GM12878 (cell line): ENCODE data around the gene CFAP97D2. TPM values are rescaled to one million over a fixed set of nuclear protein-coding genes. Genes with fewer than 3 reads are reported as not detected.
A peak's percentile ranks its signal among the peaks of the same experiment; 100 is the strongest.

ENCODE experiments used
- ATAC-seq: fragments of 200-7000 bp; cut with Tn5 transposase; 3 replicates; pipeline ENCODE4 v1.9.1; 2020; ENCODE audit warnings: mild to moderate bottlenecking, moderate library complexity
- BruUV-seq: library from RNA; stranded (reverse); fragments of 400-500 nt; replicated peaks from 2 replicates; lab custom pipeline; 2021; lab: Mats Ljungman, UMichigan
- CTCF ChIA-PET: fragments of 300-600 bp; sonication (Branson Sonifier 250); formaldehyde crosslinking; extraction: SDS; loops from one replicate; lab custom pipeline; 2021; ENCODE audit warnings: inconsistent platforms; lab: Yijun Ruan, JAX
- POLR2A ChIA-PET: fragments of 350-600 bp; formaldehyde crosslinking; extraction: SDS; loops from one replicate; lab custom pipeline; 2021; ENCODE audit warnings: inconsistent platforms; lab: Charles Lee
- RAD21 ChIA-PET: fragments of 300-600 bp; sonication (Branson Sonifier 250); formaldehyde crosslinking; loops from one replicate; lab custom pipeline; 2023; ENCODE audit warnings: antibody characterized with exemption; ENCODE audit not compliant: unreplicated experiment; lab: Charles Lee
- SMC1A ChIA-PET: fragments of 300-600 bp; sonication (Branson Sonifier 250); formaldehyde crosslinking; loops from one replicate; lab custom pipeline; 2023; ENCODE audit not compliant: unreplicated experiment, uncharacterized antibody; lab: Charles Lee
- DNase-seq: peaks from one replicate; pipeline ENCODE4 v3.0.0-alpha.2; 2011; ENCODE audit warnings: low read depth, low spot score
- FAIRE-seq: peaks from 3 replicates; lab custom pipeline; 2011; peaks lifted over from hg19 to GRCh38; lab: Jason Lieb, UNC
- H2AFZ ChIP-seq: 2 replicates; pipeline ENCODE4 v1.6.0; 2011; ENCODE audit warnings: low read depth, low read length, control low read depth; ENCODE audit not compliant: control insufficient read depth
- H3K27ac ChIP-seq: 2 replicates; pipeline ENCODE4 v1.5.1; 2011; ENCODE audit warnings: control low read depth; ENCODE audit not compliant: control insufficient read depth, insufficient read depth
- H3K27me3 ChIP-seq, 2 experiments: replicated peaks in 1 of 2; 2 replicates each; pipeline versions ENCODE4 v1.6.0 to v1.6.1; 2011; ENCODE audit warnings: low read length in 1 of 2; ENCODE audit not compliant: control insufficient read depth in 2 of 2, insufficient read depth in 2 of 2
- H3K36me3 ChIP-seq, 2 experiments: 2 replicates each; pipeline ENCODE4 v1.5.1; 2011; ENCODE audit warnings: low read length in 1 of 2; ENCODE audit not compliant: control insufficient read depth in 2 of 2, insufficient read depth in 2 of 2
- H3K4me1 ChIP-seq: 2 replicates; pipeline ENCODE4 v1.6.1; 2011; ENCODE audit warnings: mild to moderate bottlenecking, low read length, moderate library complexity, mixed read lengths; ENCODE audit not compliant: control insufficient read depth, insufficient read depth
- H3K4me2 ChIP-seq: 2 replicates; pipeline ENCODE4 v1.6.0; 2011; ENCODE audit warnings: control low read depth; ENCODE audit not compliant: control insufficient read depth, insufficient read depth
- H3K4me3 ChIP-seq: fragments of 200-600 bp; sonication (generic); 2 replicates; pipeline ENCODE4 v1.5.1; 2016
- H3K79me2 ChIP-seq: 2 replicates; pipeline ENCODE4 v1.6.0; 2011; ENCODE audit warnings: low read length; ENCODE audit not compliant: control insufficient read depth, insufficient read depth
- H3K9ac ChIP-seq: 2 replicates; pipeline ENCODE4 v1.8.0; 2011; ENCODE audit warnings: low read length, control low read depth, mixed read lengths; ENCODE audit not compliant: control insufficient read depth, insufficient read depth
- H3K9me3 ChIP-seq: replicated peaks from 3 replicates; pipeline ENCODE4 v1.5.1; 2011; ENCODE audit warnings: mild to moderate bottlenecking, low read length; ENCODE audit not compliant: control insufficient read depth, insufficient read depth
- H4K20me1 ChIP-seq: 2 replicates; pipeline ENCODE4 v1.6.0; 2011; ENCODE audit not compliant: control insufficient read depth, insufficient read depth
- ASH2L ChIP-seq: fragments of 300-600, 200-600 bp; sonication (generic); IDR thresholded peaks from 2 replicates; pipeline ENCODE4 v1.6.1; 2017; ENCODE audit warnings: low read depth, mild to moderate bottlenecking, borderline replicate concordance
- BCL11A ChIP-seq: IDR thresholded peaks from 2 replicates; pipeline ENCODE4 v1.6.1; 2011; ENCODE audit warnings: low read depth, low read length
- CREB1 ChIP-seq: IDR thresholded peaks from 2 replicates; pipeline ENCODE4 v1.6.1; 2012; ENCODE audit warnings: low read depth, mild to moderate bottlenecking, inconsistent platforms
- HDGF ChIP-seq: fragments of 450-650 bp; IDR thresholded peaks from 2 replicates; pipeline ENCODE4 v1.6.1; 2016; ENCODE audit warnings: antibody characterized with exemption
- IKZF2 ChIP-seq, 2 experiments: fragments of 450-650 bp; IDR thresholded peaks; 2 replicates each; pipeline ENCODE4 v1.6.1; 2017; ENCODE audit warnings: mild to moderate bottlenecking in 2 of 2, moderate library complexity in 2 of 2
- JUND ChIP-seq: IDR thresholded peaks from 2 replicates; pipeline ENCODE4 v1.6.1; 2012; ENCODE audit warnings: low read depth, mild to moderate bottlenecking, low read length, improper control_type of control experiment, moderate library complexity
- POLR2A ChIP-seq: IDR thresholded peaks from 2 replicates; pipeline ENCODE4 v1.6.1; 2011; ENCODE audit warnings: low read depth, mild to moderate bottlenecking, low read length
- POU2F2 ChIP-seq: IDR thresholded peaks from 3 replicates; pipeline ENCODE4 v1.6.1; 2011; ENCODE audit warnings: low read depth, mild to moderate bottlenecking, low read length, borderline replicate concordance
- SMAD1 ChIP-seq: fragments of 450-650 bp; IDR thresholded peaks from 2 replicates; pipeline ENCODE4 v1.6.1; 2018; ENCODE audit warnings: mild to moderate bottlenecking, low read depth; ENCODE audit not compliant: partially characterized antibody
- SUZ12 ChIP-seq: fragments of 200-600 bp; sonication (generic); IDR thresholded peaks from one replicate; pipeline ENCODE4 v1.6.1; 2018; ENCODE audit warnings: antibody characterized with exemption, mild to moderate bottlenecking; ENCODE audit not compliant: unreplicated experiment
- YY1 ChIP-seq: IDR thresholded peaks from 2 replicates; pipeline ENCODE4 v1.6.1; 2011; ENCODE audit warnings: low read depth, mild to moderate bottlenecking, low read length
- ZNF207 ChIP-seq: fragments of 450-650 bp; IDR thresholded peaks from 2 replicates; pipeline ENCODE4 v1.6.1; 2014; ENCODE audit warnings: antibody characterized with exemption, mild to moderate bottlenecking, borderline replicate concordance
- ZNF274 ChIP-seq: IDR thresholded peaks from one replicate; pipeline ENCODE4 v1.8.0; 2011; ENCODE audit not compliant: insufficient read length, insufficient read depth
- WGBS: methylation state at CpG from one replicate; pipeline ENCODE4 v1.1.6; 2016; ENCODE audit warnings: low lambda C conversion rate; ENCODE audit not compliant: insufficient replicate concordance, insufficient coverage; ENCODE audit errors: missing lambda C conversion rate; 5-methylcytosine and 5-hydroxymethylcytosine counted together
- in situ Hi-C: fragments of 300-500 bp; cut with MboI; formaldehyde crosslinking; loops from 9 replicates; pipeline ENCODE4 v1.14.3; 2018; ENCODE audit warnings: mixed read lengths
- intact Hi-C: fragments of 100-400 bp; cut with micrococcal nuclease; formaldehyde crosslinking; loops from one replicate; pipeline ENCODE4 v1.14.2; 2022; ENCODE audit not compliant: unreplicated experiment
- polyA plus RNA-seq, 11 experiments: library from polyadenylated mRNA; depleted of rRNA in 4 of 11; unstranded in 6 of 11; stranded (reverse) in 5 of 11; fragments of >200 nt; fragmentation: Nextera tagmentation in 4 of 11; fragmentation: Illumina TruSeq in 1 of 11; extraction: Ambion mirVana in 4 of 11; extraction: Trizol in 1 of 11; gene quantifications; 1 replicate in 1 of 11; 2 replicates in 10 of 11; pipeline versions ENCODE4 v1.2.1 to v1.2.3, GENCODE V29; 2011 to 2016; ENCODE audit warnings: inconsistent platforms in 2 of 11, missing spikeins in 2 of 11, low read depth in 1 of 11
- total RNA-seq, 4 experiments: library from RNA; depleted of rRNA in 3 of 4; stranded (reverse); fragments of >200 nt in 3 of 4; fragmentation: Illumina TruSeq in 1 of 4; extraction: Trizol in 1 of 4; gene quantifications; 2 replicates each; pipeline versions ENCODE4 v1.2.1 to v1.2.3, GENCODE V29; 2013 to 2021
- TF ChIP-seq, protein P1 (sequence below): fragments of 150-350 bp; IDR thresholded peaks from 2 replicates; pipeline ENCODE4 v1.6.1; 2014; ENCODE audit warnings: mild to moderate bottlenecking, low read depth, low read length
- TF ChIP-seq, protein P2 (sequence below): fragments of 450-650 bp; formaldehyde crosslinking; IDR thresholded peaks from 2 replicates; pipeline ENCODE4 v1.4.0; 2020; ENCODE audit warnings: mild to moderate bottlenecking, moderate library complexity
- TF ChIP-seq, protein P3 (sequence below): IDR thresholded peaks from 2 replicates; pipeline ENCODE4 v1.6.1; 2012; ENCODE audit warnings: improper control_type of control experiment, low read depth, low read length; ENCODE audit not compliant: insufficient replicate concordance

Gene CFAP97D2
- total and polyA plus RNA-seq, 10 of the 15 experiments (the other 5 are each of a cell fraction or from before 2014, with no cell fraction given): not detected

DNA sequence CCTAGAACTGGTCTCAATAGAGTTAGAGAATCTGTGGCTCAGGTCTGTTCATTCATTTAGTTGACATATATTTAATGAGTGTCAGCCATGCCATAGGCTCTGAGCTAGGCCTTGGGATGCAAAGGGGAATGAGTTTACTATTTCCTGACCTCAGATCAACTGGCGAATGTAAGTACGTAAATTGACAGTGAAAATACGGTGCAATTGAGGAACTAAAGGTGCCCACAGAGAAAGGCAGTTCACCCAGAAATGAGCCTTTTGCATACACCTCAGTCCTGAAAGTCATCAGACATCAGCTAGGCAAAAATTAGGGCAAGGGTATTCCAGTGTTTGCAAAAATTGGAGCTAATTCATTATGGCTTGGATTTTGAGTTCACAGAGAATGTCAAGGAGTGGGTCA, 81.8 kb downstream of the CFAP97D2 start:
- WGBS: 5% methylated on average over 3 of the region's 3 CpGs
- ChIA-PET RAD21 (no interaction called here), SMC1A (no interaction called here), CTCF (interaction anchor here (1.0 kb wide), 1 partner anchor 13 kb away, joined by 3 read pairs; no protein-coding TSS in a partner anchor), POLR2A (no interaction called here)
- Histone ChIP-seq H4K20me1 (no peaks in the 10 kb centered on the region), H3K4me3 (no peak overlapping the region), H3K36me3 (peaks cover 5 to 45% of the 10 kb centered on the region in 2 experiments), H3K4me2 (peak overlapping the region; percentile 44), H2AFZ (no peak overlapping the region), H3K27ac (peak overlapping the region; percentile 54), H3K27me3 (no peaks in the 10 kb centered on the region), H3K9ac (no peak overlapping the region), H3K4me1 (peaks cover 42% of the 10 kb centered on the region), H3K9me3 (no peaks in the 10 kb centered on the region), H3K79me2 (peaks cover 2% of the 10 kb centered on the region; the same call in 1 of the 2 replicates)
- BruUV-seq: no TSS peak
- intact Hi-C loops (no loop called here), in situ Hi-C loops (no loop called here)
- DNase-seq (peak; percentile 16), FAIRE-seq (no peak), ATAC-seq (peak; percentile 47)
- TF ChIP-seq SMAD1: no peak
- no peak for TF ChIP-seq SUZ12
- TF ChIP-seq POLR2A: no peak
- TF ChIP-seq, protein P1, sequence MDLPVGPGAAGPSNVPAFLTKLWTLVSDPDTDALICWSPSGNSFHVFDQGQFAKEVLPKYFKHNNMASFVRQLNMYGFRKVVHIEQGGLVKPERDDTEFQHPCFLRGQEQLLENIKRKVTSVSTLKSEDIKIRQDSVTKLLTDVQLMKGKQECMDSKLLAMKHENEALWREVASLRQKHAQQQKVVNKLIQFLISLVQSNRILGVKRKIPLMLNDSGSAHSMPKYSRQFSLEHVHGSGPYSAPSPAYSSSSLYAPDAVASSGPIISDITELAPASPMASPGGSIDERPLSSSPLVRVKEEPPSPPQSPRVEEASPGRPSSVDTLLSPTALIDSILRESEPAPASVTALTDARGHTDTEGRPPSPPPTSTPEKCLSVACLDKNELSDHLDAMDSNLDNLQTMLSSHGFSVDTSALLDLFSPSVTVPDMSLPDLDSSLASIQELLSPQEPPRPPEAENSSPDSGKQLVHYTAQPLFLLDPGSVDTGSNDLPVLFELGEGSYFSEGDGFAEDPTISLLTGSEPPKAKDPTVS: no peak
- no peak for TF ChIP-seq IKZF2 (IDR thresholded peaks at IDR 0.05)
- TF ChIP-seq, protein P2, sequence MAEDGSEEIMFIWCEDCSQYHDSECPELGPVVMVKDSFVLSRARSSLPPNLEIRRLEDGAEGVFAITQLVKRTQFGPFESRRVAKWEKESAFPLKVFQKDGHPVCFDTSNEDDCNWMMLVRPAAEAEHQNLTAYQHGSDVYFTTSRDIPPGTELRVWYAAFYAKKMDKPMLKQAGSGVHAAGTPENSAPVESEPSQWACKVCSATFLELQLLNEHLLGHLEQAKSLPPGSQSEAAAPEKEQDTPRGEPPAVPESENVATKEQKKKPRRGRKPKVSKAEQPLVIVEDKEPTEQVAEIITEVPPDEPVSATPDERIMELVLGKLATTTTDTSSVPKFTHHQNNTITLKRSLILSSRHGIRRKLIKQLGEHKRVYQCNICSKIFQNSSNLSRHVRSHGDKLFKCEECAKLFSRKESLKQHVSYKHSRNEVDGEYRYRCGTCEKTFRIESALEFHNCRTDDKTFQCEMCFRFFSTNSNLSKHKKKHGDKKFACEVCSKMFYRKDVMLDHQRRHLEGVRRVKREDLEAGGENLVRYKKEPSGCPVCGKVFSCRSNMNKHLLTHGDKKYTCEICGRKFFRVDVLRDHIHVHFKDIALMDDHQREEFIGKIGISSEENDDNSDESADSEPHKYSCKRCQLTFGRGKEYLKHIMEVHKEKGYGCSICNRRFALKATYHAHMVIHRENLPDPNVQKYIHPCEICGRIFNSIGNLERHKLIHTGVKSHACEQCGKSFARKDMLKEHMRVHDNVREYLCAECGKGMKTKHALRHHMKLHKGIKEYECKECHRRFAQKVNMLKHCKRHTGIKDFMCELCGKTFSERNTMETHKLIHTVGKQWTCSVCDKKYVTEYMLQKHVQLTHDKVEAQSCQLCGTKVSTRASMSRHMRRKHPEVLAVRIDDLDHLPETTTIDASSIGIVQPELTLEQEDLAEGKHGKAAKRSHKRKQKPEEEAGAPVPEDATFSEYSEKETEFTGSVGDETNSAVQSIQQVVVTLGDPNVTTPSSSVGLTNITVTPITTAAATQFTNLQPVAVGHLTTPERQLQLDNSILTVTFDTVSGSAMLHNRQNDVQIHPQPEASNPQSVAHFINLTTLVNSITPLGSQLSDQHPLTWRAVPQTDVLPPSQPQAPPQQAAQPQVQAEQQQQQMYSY (CRISPR knock-in tag): no peak
- TF ChIP-seq, protein P3, sequence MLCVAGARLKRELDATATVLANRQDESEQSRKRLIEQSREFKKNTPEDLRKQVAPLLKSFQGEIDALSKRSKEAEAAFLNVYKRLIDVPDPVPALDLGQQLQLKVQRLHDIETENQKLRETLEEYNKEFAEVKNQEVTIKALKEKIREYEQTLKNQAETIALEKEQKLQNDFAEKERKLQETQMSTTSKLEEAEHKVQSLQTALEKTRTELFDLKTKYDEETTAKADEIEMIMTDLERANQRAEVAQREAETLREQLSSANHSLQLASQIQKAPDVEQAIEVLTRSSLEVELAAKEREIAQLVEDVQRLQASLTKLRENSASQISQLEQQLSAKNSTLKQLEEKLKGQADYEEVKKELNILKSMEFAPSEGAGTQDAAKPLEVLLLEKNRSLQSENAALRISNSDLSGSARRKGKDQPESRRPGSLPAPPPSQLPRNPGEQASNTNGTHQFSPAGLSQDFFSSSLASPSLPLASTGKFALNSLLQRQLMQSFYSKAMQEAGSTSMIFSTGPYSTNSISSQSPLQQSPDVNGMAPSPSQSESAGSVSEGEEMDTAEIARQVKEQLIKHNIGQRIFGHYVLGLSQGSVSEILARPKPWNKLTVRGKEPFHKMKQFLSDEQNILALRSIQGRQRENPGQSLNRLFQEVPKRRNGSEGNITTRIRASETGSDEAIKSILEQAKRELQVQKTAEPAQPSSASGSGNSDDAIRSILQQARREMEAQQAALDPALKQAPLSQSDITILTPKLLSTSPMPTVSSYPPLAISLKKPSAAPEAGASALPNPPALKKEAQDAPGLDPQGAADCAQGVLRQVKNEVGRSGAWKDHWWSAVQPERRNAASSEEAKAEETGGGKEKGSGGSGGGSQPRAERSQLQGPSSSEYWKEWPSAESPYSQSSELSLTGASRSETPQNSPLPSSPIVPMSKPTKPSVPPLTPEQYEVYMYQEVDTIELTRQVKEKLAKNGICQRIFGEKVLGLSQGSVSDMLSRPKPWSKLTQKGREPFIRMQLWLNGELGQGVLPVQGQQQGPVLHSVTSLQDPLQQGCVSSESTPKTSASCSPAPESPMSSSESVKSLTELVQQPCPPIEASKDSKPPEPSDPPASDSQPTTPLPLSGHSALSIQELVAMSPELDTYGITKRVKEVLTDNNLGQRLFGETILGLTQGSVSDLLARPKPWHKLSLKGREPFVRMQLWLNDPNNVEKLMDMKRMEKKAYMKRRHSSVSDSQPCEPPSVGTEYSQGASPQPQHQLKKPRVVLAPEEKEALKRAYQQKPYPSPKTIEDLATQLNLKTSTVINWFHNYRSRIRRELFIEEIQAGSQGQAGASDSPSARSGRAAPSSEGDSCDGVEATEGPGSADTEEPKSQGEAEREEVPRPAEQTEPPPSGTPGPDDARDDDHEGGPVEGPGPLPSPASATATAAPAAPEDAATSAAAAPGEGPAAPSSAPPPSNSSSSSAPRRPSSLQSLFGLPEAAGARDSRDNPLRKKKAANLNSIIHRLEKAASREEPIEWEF: no peak
- no peak for TF ChIP-seq ZNF207
- TF ChIP-seq CREB1: no peak
- TF ChIP-seq POU2F2: no peak
- TF ChIP-seq BCL11A: no peak
- no peak for TF ChIP-seq ZNF274
- TF ChIP-seq YY1: no peak
- no peak for TF ChIP-seq ASH2L
- TF ChIP-seq HDGF: no peak
- no peak for TF ChIP-seq JUND
